Vagina (tissue), 2 donors: ENCODE data around the gene CAMTA2. TPM values are rescaled to one million over a fixed set of nuclear protein-coding genes. Genes with fewer than 3 reads are reported as not detected.

Experiments used
- DNase-seq, 2 donors: peaks; one replicate each; pipeline ENCODE4 v3.0.0-alpha.2; 2017; ENCODE audit errors: extremely low spot score in 2 of 2
- H3K27ac ChIP-seq: fragments of 200-600 bp; sonication (generic); one replicate; pipeline ENCODE4 v1.5.1; 2019
- H3K27me3 ChIP-seq: fragments of 200-600 bp; sonication (generic); one replicate; pipeline ENCODE4 v1.5.1; 2019
- H3K36me3 ChIP-seq, 2 donors: fragments of 200-600 bp; sonication (generic); one replicate each; pipeline ENCODE4 v1.5.1; 2017 to 2019
- H3K4me1 ChIP-seq: fragments of 200-600 bp; sonication (generic); one replicate; pipeline ENCODE4 v1.5.1; 2019
- H3K4me3 ChIP-seq, 2 donors: fragments of 200-600 bp; sonication (generic); 1 replicate in 1 of 2; 2 replicates in 1 of 2; pipeline ENCODE4 v1.5.1; 2016 to 2019
- H3K9me3 ChIP-seq: fragments of 200-600 bp; sonication (generic); one replicate; pipeline ENCODE4 v1.5.1; 2019
- CTCF ChIP-seq, 3 experiments: fragments of 450-650 bp in 2 of 3; fragments of 200-600 bp in 1 of 3; sonication (generic) in 1 of 3; IDR thresholded peaks; one replicate each; pipeline ENCODE4 v1.5.1; 2017 to 2019; ENCODE audit warnings: antibody characterized with exemption in 3 of 3, mild to moderate bottlenecking in 2 of 3, moderate library complexity in 2 of 3
- POLR2A ChIP-seq, 2 donors: fragments of 450-650 bp; IDR thresholded peaks; one replicate each; pipeline ENCODE4 v1.6.1; 2017; ENCODE audit warnings: antibody characterized with exemption in 2 of 2, mild to moderate bottlenecking in 2 of 2, moderate library complexity in 2 of 2
- POLR2AphosphoS5 ChIP-seq, 2 donors: sonication (generic); formaldehyde crosslinking; IDR thresholded peaks; one replicate each; pipeline ENCODE4 v1.9.0; 2017; ENCODE audit warnings: antibody characterized with exemption in 2 of 2, mild to moderate bottlenecking in 2 of 2, low read depth in 1 of 2; ENCODE audit not compliant: insufficient read depth in 1 of 2
- intact Hi-C: fragments of 100-400 bp; cut with DNase I; formaldehyde crosslinking; loops from one replicate; pipeline ENCODE4 v1.15.1; 2023
- total RNA-seq: library from RNA; depleted of rRNA; stranded (reverse); fragments of >200 nt; gene quantifications from one replicate; pipeline ENCODE4 v1.2.3, GENCODE V29; 2016

Gene CAMTA2
- total RNA-seq, 1 donor from 2014 or later: 36.3 TPM

GRCh38 chr17:4947411-4948165, 39.9 kb downstream of the CAMTA2 start:
- no peak for DNase-seq
- intact Hi-C loops: loop anchor here (5.0 kb wide), 1 partner anchor 50 kb away; the partner anchor contains the start of genes INCA1 and KIF1C
- H3K36me3 ChIP-seq: peaks cover 0 to 30% of the 10 kb centered on the region in 2 donors
- no peaks in the 10 kb centered on the region for H3K9me3 ChIP-seq
- H3K4me1 ChIP-seq: peaks cover 40% of the 10 kb centered on the region
- peak overlapping the region; percentile 95 for H3K27ac ChIP-seq
- peak overlapping the region; percentile 91 to 99 for H3K4me3 ChIP-seq
- no peaks in the 10 kb centered on the region for H3K27me3 ChIP-seq
- TF ChIP-seq CTCF (IDR thresholded peaks at IDR 0.05): no peak
- TF ChIP-seq POLR2AphosphoS5 (IDR thresholded peaks at IDR 0.05; ENCODE audit: insufficient read depth in 1 of 2, low read depth in 1 of 2): peak in 1 of 2 donors; percentile 72
- TF ChIP-seq POLR2A (IDR thresholded peaks at IDR 0.05): peak in 1 of 2 donors; percentile 19

GRCh38 chr17:4947010-4947410, 40.5 kb downstream of the CAMTA2 start:
- TF ChIP-seq CTCF (IDR thresholded peaks at IDR 0.05) (no peak), POLR2AphosphoS5 (IDR thresholded peaks at IDR 0.05; ENCODE audit: insufficient read depth in 1 of 2, low read depth in 1 of 2) (no peak), POLR2A (IDR thresholded peaks at IDR 0.05) (no peak)
- intact Hi-C loops: loop anchor here (5.0 kb wide), 1 partner anchor 50 kb away; the partner anchor contains the start of genes INCA1 and KIF1C
- Histone ChIP-seq H3K9me3 (no peaks in the 10 kb centered on the region), H3K4me1 (peaks cover 43% of the 10 kb centered on the region), H3K4me3 (peak overlapping the region; percentile 91 to 99), H3K36me3 (peaks cover 0 to 35% of the 10 kb centered on the region in 2 donors), H3K27me3 (no peaks in the 10 kb centered on the region), H3K27ac (peak overlapping the region; percentile 95)
- DNase-seq: no peak

GRCh38 chr17:4946312-4946976, 41.0 kb downstream of the CAMTA2 start:
- H3K36me3 ChIP-seq: peaks cover 0 to 35% of the 10 kb centered on the region in 2 donors
- H3K9me3 ChIP-seq: no peaks in the 10 kb centered on the region
- H3K4me3 ChIP-seq: peak overlapping the region; percentile 91 to 99
- no peaks in the 10 kb centered on the region for H3K27me3 ChIP-seq
- TF ChIP-seq POLR2AphosphoS5 (IDR thresholded peaks at IDR 0.05; ENCODE audit: insufficient read depth in 1 of 2, low read depth in 1 of 2) (no peak), CTCF (IDR thresholded peaks at IDR 0.05) (no peak), POLR2A (IDR thresholded peaks at IDR 0.05) (no peak)
- peak overlapping the region; percentile 95 for H3K27ac ChIP-seq
- peaks cover 49% of the 10 kb centered on the region for H3K4me1 ChIP-seq
- no peak for DNase-seq
- intact Hi-C loops: loop anchor here (5.0 kb wide), 1 partner anchor 51 kb away; the partner anchor contains the start of genes INCA1 and KIF1C

GRCh38 chr17:4945944-4946280, 41.6 kb downstream of the CAMTA2 start:
- Histone ChIP-seq H3K4me3 (peak overlapping the region; percentile 91 to 99), H3K4me1 (peaks cover 54% of the 10 kb centered on the region), H3K27ac (peak overlapping the region; percentile 95), H3K9me3 (no peaks in the 10 kb centered on the region), H3K27me3 (no peaks in the 10 kb centered on the region), H3K36me3 (peaks cover 0 to 35% of the 10 kb centered on the region in 2 donors)
- intact Hi-C loops: loop anchor here (5.0 kb wide), 1 partner anchor 51 kb away; the partner anchor contains the start of genes INCA1 and KIF1C
- no peak for DNase-seq
- no peak for TF ChIP-seq CTCF (IDR thresholded peaks at IDR 0.05)
- TF ChIP-seq POLR2AphosphoS5 (IDR thresholded peaks at IDR 0.05; ENCODE audit: insufficient read depth in 1 of 2, low read depth in 1 of 2): no peak
- TF ChIP-seq POLR2A (IDR thresholded peaks at IDR 0.05): no peak
